Activated CD8-positive, alpha-beta memory T cell treated with anti-CD3 and anti-CD28 coated beads, Interleukin-2, amount 50 U/mL, for 24 hours (primary cell): ENCODE data around the gene RNU7-1.
A peak's percentile ranks its signal among the peaks of the same experiment; 100 is the strongest.

ENCODE experiments used
- DNase-seq: peaks from one replicate; pipeline ENCODE4 v3.0.0-alpha.2; 2020; ENCODE audit errors: extremely low read depth

Gene RNU7-1

GRCh38 chr12:6953442-6954315 lies 10.1 kb downstream of the RNU7-1 start:
- peak; percentile 72 for DNase-seq

- no peak for DNase-seq
Measured at GRCh38 chr12:6954316-6955107, 10.9 kb downstream of the RNU7-1 start.

GRCh38 chr12:6955108-6956020 lies 11.7 kb downstream of the RNU7-1 start:
- DNase-seq, result no peak

- DNase-seq, result no peak
Measured at GRCh38 chr12:6956021-6956727, 12.6 kb downstream of the RNU7-1 start.

- DNase-seq, result no peak
Measured at GRCh38 chr12:6957151-6957701, 13.6 kb downstream of the RNU7-1 start.

- DNase-seq, result no peak
Measured at GRCh38 chr12:6957741-6958608, 14.4 kb downstream of the RNU7-1 start.

GRCh38 chr12:6958609-6959057 lies 15.0 kb downstream of the RNU7-1 start:
- DNase-seq, result no peak

- no peak for DNase-seq
Measured at GRCh38 chr12:6959058-6959804, 15.6 kb downstream of the RNU7-1 start.

- DNase-seq, result no peak
Measured at GRCh38 chr12:6959805-6960592, 16.4 kb downstream of the RNU7-1 start.

- DNase-seq, result no peak
Measured at GRCh38 chr12:6960593-6961277, 17.1 kb downstream of the RNU7-1 start.

- peak; percentile 87 for DNase-seq
Measured at GRCh38 chr12:6961278-6961694, 17.7 kb downstream of the RNU7-1 start.

GRCh38 chr12:6961695-6962284 lies 18.2 kb downstream of the RNU7-1 start:
- DNase-seq, result no peak

- DNase-seq, result no peak
Measured at GRCh38 chr12:6962285-6963015, 18.8 kb downstream of the RNU7-1 start.

- DNase-seq, result no peak
Measured at GRCh38 chr12:6963016-6963731, 19.6 kb downstream of the RNU7-1 start.

- DNase-seq, result no peak
Measured at GRCh38 chr12:6963791-6964413, 20.3 kb downstream of the RNU7-1 start.
